CD8-positive, alpha-beta memory T cell (primary cell): ENCODE results near the gene LYPD6B. TPM values are rescaled to one million over a fixed set of nuclear protein-coding genes. Genes with fewer than 3 reads are reported as not detected.

Source experiments
- CTCF ChIA-PET: fragments of 350-600 bp; sonication (Branson Sonifier 250); formaldehyde crosslinking; loops from one replicate; lab custom pipeline; 2021; ENCODE audit warnings: antibody characterized with exemption; lab: Charles Lee
- POLR2A ChIA-PET: fragments of 350-600 bp; sonication (Branson Sonifier 250); formaldehyde crosslinking; loops from one replicate; lab custom pipeline; 2021; ENCODE audit warnings: antibody characterized with exemption; lab: Charles Lee
- DNase-seq, 5 donors: peaks; one replicate each; pipeline versions ENCODE4 v3.0.0 to v3.0.0-alpha.2; 2020 to 2022; ENCODE audit warnings: mixed read lengths in 1 of 5
- H3K27ac ChIP-seq: one replicate; pipeline ENCODE4 v1.7.0; 2013; ENCODE audit warnings: low read depth, mild to moderate bottlenecking, low read length, moderate library complexity
- H3K27me3 ChIP-seq: 2 replicates; pipeline ENCODE4 v1.7.0; 2013; ENCODE audit warnings: low read length, mild to moderate bottlenecking; ENCODE audit not compliant: insufficient read depth, poor library complexity, severe bottlenecking
- H3K36me3 ChIP-seq: 2 replicates; pipeline ENCODE4 v1.7.0; 2013; ENCODE audit warnings: mild to moderate bottlenecking, low read length, moderate library complexity; ENCODE audit not compliant: insufficient read depth
- H3K4me1 ChIP-seq: 2 replicates; pipeline ENCODE4 v1.7.0; 2013; ENCODE audit warnings: mild to moderate bottlenecking, low read length, moderate library complexity; ENCODE audit not compliant: insufficient read depth
- H3K4me3 ChIP-seq: 2 replicates; pipeline ENCODE4 v1.7.0; 2013; ENCODE audit warnings: mild to moderate bottlenecking, low read length
- H3K9me3 ChIP-seq: 2 replicates; pipeline ENCODE4 v1.7.0; 2013; ENCODE audit warnings: mild to moderate bottlenecking, low read length
- H3K27ac Mint-ChIP-seq, 8 donors: one replicate each; pipeline ENCODE4 v1.8.0; 2020 to 2021; ENCODE audit warnings: mixed read lengths in 8 of 8, mild to moderate bottlenecking in 6 of 8, inconsistent platforms in 3 of 8, moderate library complexity in 3 of 8
- H3K27me3 Mint-ChIP-seq, 2 donors: one replicate each; pipeline ENCODE4 v1.8.0; 2020 to 2021; ENCODE audit warnings: mixed read lengths in 2 of 2, mild to moderate bottlenecking in 1 of 2, moderate library complexity in 1 of 2
- H3K36me3 Mint-ChIP-seq, 3 donors: one replicate each; pipeline ENCODE4 v1.8.0; 2020 to 2021; ENCODE audit warnings: mixed read lengths in 3 of 3, inconsistent platforms in 1 of 3, mild to moderate bottlenecking in 1 of 3
- H3K4me1 Mint-ChIP-seq, 3 donors: one replicate each; pipeline ENCODE4 v1.8.0; 2020 to 2021; ENCODE audit warnings: mixed read lengths in 3 of 3, inconsistent platforms in 1 of 3, mild to moderate bottlenecking in 1 of 3
- H3K4me3 Mint-ChIP-seq, 7 donors: one replicate each; pipeline ENCODE4 v1.8.0; 2020 to 2021; ENCODE audit warnings: mixed read lengths in 7 of 7, mild to moderate bottlenecking in 6 of 7, moderate library complexity in 4 of 7, inconsistent platforms in 2 of 7
- H3K9me3 Mint-ChIP-seq, 5 donors: one replicate each; pipeline ENCODE4 v1.8.0; 2020 to 2022; ENCODE audit warnings: mixed read lengths in 5 of 5, mild to moderate bottlenecking in 3 of 5, moderate library complexity in 2 of 5, inconsistent platforms in 1 of 5
- polyA plus RNA-seq: library from polyadenylated mRNA; unstranded; fragments of 300-500 nt; fragmentation: Illumina TruSeq; gene quantifications from one replicate; pipeline ENCODE4 v1.2.3, GENCODE V29; 2021
- total RNA-seq, 2 experiments: library from RNA; stranded (reverse); gene quantifications; one replicate each; pipeline ENCODE4 v1.2.3, GENCODE V29; 2021

Gene LYPD6B
- total and polyA plus RNA-seq, 3 experiments from 2014 or later: not detected

GRCh38 chr2:149084924-149085795 lies 46.7 kb downstream of the LYPD6B start:
- Mint-ChIP-seq H3K27me3 (peaks cover 4 to 34% of the 10 kb centered on the region in 2 donors), H3K9me3 (peaks cover 0 to 3% (median 0%) of the 10 kb centered on the region in 5 donors), H3K4me3 (no peak overlapping the region), H3K4me1 (no peaks in the 10 kb centered on the region), H3K36me3 (no peaks in the 10 kb centered on the region), H3K27ac (no peak overlapping the region)
- Histone ChIP-seq H3K9me3 (no peaks in the 10 kb centered on the region), H3K4me1 (no peaks in the 10 kb centered on the region), H3K4me3 (no peak overlapping the region), H3K27me3 (no peaks in the 10 kb centered on the region), H3K36me3 (no peaks in the 10 kb centered on the region), H3K27ac (no peak overlapping the region)
- ChIA-PET CTCF (no interaction called here), POLR2A (no interaction called here)
- no peak for DNase-seq

- Mint-ChIP-seq H3K9me3 (peaks cover 0 to 3% (median 0%) of the 10 kb centered on the region in 5 donors), H3K27ac (no peak overlapping the region), H3K36me3 (no peaks in the 10 kb centered on the region), H3K4me1 (no peaks in the 10 kb centered on the region), H3K27me3 (peaks cover 4 to 44% of the 10 kb centered on the region in 2 donors), H3K4me3 (no peak overlapping the region)
- no peak for DNase-seq
- Histone ChIP-seq H3K4me3 (no peak overlapping the region), H3K27ac (no peak overlapping the region), H3K36me3 (no peaks in the 10 kb centered on the region), H3K9me3 (no peaks in the 10 kb centered on the region), H3K27me3 (no peaks in the 10 kb centered on the region), H3K4me1 (no peaks in the 10 kb centered on the region)
- POLR2A ChIA-PET: no interaction called here
- CTCF ChIA-PET: no interaction called here
Observed at GRCh38 chr2:149087751-149088150, 49.3 kb downstream of the LYPD6B start.

GRCh38 chr2:149089068-149089467 lies 50.6 kb downstream of the LYPD6B start:
- Mint-ChIP-seq H3K27me3 (peaks cover 4 to 44% of the 10 kb centered on the region in 2 donors), H3K27ac (no peak overlapping the region), H3K4me3 (no peak overlapping the region), H3K9me3 (no peaks in the 10 kb centered on the region), H3K4me1 (no peaks in the 10 kb centered on the region), H3K36me3 (no peaks in the 10 kb centered on the region)
- no peaks in the 10 kb centered on the region for H3K27me3 ChIP-seq
- ChIA-PET POLR2A (no interaction called here), CTCF (no interaction called here)
- no peaks in the 10 kb centered on the region for H3K36me3 ChIP-seq
- DNase-seq: no peak
- no peaks in the 10 kb centered on the region for H3K4me1 ChIP-seq
- no peaks in the 10 kb centered on the region for H3K9me3 ChIP-seq
- no peak overlapping the region for H3K4me3 ChIP-seq
- no peak overlapping the region for H3K27ac ChIP-seq

GRCh38 chr2:149090706-149091105 lies 52.2 kb downstream of the LYPD6B start:
- no peaks in the 10 kb centered on the region for H3K36me3 Mint-ChIP-seq
- peaks cover 7 to 44% of the 10 kb centered on the region in 2 donors for H3K27me3 Mint-ChIP-seq
- H3K36me3 ChIP-seq: no peaks in the 10 kb centered on the region
- no peaks in the 10 kb centered on the region for H3K9me3 ChIP-seq
- ChIA-PET CTCF (no interaction called here), POLR2A (no interaction called here)
- H3K4me3 Mint-ChIP-seq: no peak overlapping the region
- no peak overlapping the region for H3K4me3 ChIP-seq
- H3K27me3 ChIP-seq: no peaks in the 10 kb centered on the region
- H3K27ac ChIP-seq: no peak overlapping the region
- no peak overlapping the region for H3K27ac Mint-ChIP-seq
- no peaks in the 10 kb centered on the region for H3K9me3 Mint-ChIP-seq
- no peaks in the 10 kb centered on the region for H3K4me1 ChIP-seq
- no peaks in the 10 kb centered on the region for H3K4me1 Mint-ChIP-seq
- no peak for DNase-seq

- H3K4me1 ChIP-seq: no peaks in the 10 kb centered on the region
- H3K4me3 ChIP-seq: no peak overlapping the region
- H3K36me3 Mint-ChIP-seq: no peaks in the 10 kb centered on the region
- H3K27ac ChIP-seq: no peak overlapping the region
- H3K36me3 ChIP-seq: no peaks in the 10 kb centered on the region
- H3K9me3 Mint-ChIP-seq: peaks cover 0 to 1% (median 0%) of the 10 kb centered on the region in 5 donors
- H3K4me3 Mint-ChIP-seq: no peak overlapping the region
- POLR2A ChIA-PET: no interaction called here
- H3K9me3 ChIP-seq: no peaks in the 10 kb centered on the region
- H3K27me3 Mint-ChIP-seq: peaks cover 10 to 29% of the 10 kb centered on the region in 2 donors
- no peak for DNase-seq
- H3K4me1 Mint-ChIP-seq: no peaks in the 10 kb centered on the region
- CTCF ChIA-PET: no interaction called here
- no peaks in the 10 kb centered on the region for H3K27me3 ChIP-seq
- no peak overlapping the region for H3K27ac Mint-ChIP-seq
Observed at GRCh38 chr2:149093579-149093978, 55.1 kb downstream of the LYPD6B start.

- no peak overlapping the region for H3K27ac Mint-ChIP-seq
- H3K4me3 ChIP-seq: no peak overlapping the region
- no peaks in the 10 kb centered on the region for H3K4me1 Mint-ChIP-seq
- H3K9me3 ChIP-seq: no peaks in the 10 kb centered on the region
- CTCF ChIA-PET: no interaction called here
- POLR2A ChIA-PET: no interaction called here
- peaks cover 0 to 1% (median 0%) of the 10 kb centered on the region in 5 donors for H3K9me3 Mint-ChIP-seq
- H3K36me3 Mint-ChIP-seq: no peaks in the 10 kb centered on the region
- no peaks in the 10 kb centered on the region for H3K4me1 ChIP-seq
- H3K27me3 Mint-ChIP-seq: peaks cover 9 to 26% of the 10 kb centered on the region in 2 donors
- no peaks in the 10 kb centered on the region for H3K27me3 ChIP-seq
- H3K36me3 ChIP-seq: no peaks in the 10 kb centered on the region
- H3K27ac ChIP-seq: no peak overlapping the region
- no peak for DNase-seq
- H3K4me3 Mint-ChIP-seq: no peak overlapping the region
Observed at GRCh38 chr2:149094217-149095015, 55.9 kb downstream of the LYPD6B start.

- no peak for DNase-seq
- peaks cover 0 to 2% (median 0%) of the 10 kb centered on the region in 5 donors for H3K9me3 Mint-ChIP-seq
- CTCF ChIA-PET: no interaction called here
- no peaks in the 10 kb centered on the region for H3K36me3 ChIP-seq
- peaks cover 9 to 14% of the 10 kb centered on the region in 2 donors for H3K27me3 Mint-ChIP-seq
- POLR2A ChIA-PET: no interaction called here
- H3K4me3 ChIP-seq: no peak overlapping the region
- no peaks in the 10 kb centered on the region for H3K4me1 ChIP-seq
- no peaks in the 10 kb centered on the region for H3K27me3 ChIP-seq
- H3K36me3 Mint-ChIP-seq: no peaks in the 10 kb centered on the region
- no peak overlapping the region for H3K4me3 Mint-ChIP-seq
- H3K9me3 ChIP-seq: no peaks in the 10 kb centered on the region
- no peak overlapping the region for H3K27ac Mint-ChIP-seq
- no peak overlapping the region for H3K27ac ChIP-seq
- no peaks in the 10 kb centered on the region for H3K4me1 Mint-ChIP-seq
Observed at GRCh38 chr2:149098701-149099100, 60.2 kb downstream of the LYPD6B start.

GRCh38 chr2:149099298-149099697 lies 60.8 kb downstream of the LYPD6B start:
- H3K27ac ChIP-seq: no peak overlapping the region
- no peaks in the 10 kb centered on the region for H3K4me1 ChIP-seq
- Mint-ChIP-seq H3K27ac (no peak overlapping the region), H3K27me3 (peaks cover 6 to 11% of the 10 kb centered on the region in 2 donors), H3K4me1 (no peaks in the 10 kb centered on the region), H3K4me3 (no peak overlapping the region), H3K9me3 (peaks cover 0 to 2% (median 0%) of the 10 kb centered on the region in 5 donors), H3K36me3 (no peaks in the 10 kb centered on the region)
- CTCF ChIA-PET: no interaction called here
- no peaks in the 10 kb centered on the region for H3K36me3 ChIP-seq
- no peaks in the 10 kb centered on the region for H3K9me3 ChIP-seq
- H3K27me3 ChIP-seq: no peaks in the 10 kb centered on the region
- no peak overlapping the region for H3K4me3 ChIP-seq
- POLR2A ChIA-PET: no interaction called here
- DNase-seq: no peak
